Femur (tissue), 1 donor: Measurements from ENCODE around the gene KLF7.

Experiments used
- DNase-seq: peaks from one replicate; pipeline ENCODE4 v3.0.0-alpha.2; 2017

The KLF7 gene

DNA sequence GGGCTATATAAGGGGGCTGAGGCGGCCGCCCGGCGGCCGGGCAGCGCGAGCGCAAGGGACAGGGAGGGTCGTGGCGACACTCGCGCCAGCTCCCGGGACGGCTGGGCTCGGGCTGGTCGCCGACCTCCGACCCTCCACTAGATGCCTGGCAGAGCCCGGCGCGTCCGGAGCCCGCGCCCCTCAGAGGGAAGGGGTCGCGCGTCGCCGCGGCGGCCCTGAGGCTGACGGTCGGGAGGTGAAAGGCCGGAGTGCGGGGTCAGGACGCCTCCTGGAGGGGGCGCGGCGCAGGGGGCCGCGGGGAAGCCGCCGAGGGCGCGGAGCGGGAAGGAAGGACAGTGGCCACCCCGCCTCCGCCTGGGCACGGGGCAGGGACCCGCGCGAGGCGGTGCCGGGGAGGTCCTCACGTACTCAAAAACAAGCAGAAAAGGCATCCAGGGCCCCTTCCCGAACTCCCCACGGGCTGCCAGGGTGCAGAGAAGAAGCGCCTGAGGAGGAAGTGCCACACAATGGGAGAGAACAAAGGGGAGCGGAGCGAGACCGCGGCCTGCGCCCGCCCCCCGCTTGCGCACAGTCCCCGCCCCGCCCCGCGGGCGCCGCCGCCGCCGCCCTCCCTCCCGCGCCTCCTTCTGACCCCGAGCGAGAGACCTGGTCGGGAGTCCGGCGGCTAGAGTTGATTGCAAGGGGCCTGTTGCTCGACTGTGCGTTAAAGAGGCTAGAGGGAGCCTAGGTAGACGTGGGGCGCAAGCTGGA lies 776 bp upstream of the KLF7 start:
- peak; percentile 88 for DNase-seq

DNA sequence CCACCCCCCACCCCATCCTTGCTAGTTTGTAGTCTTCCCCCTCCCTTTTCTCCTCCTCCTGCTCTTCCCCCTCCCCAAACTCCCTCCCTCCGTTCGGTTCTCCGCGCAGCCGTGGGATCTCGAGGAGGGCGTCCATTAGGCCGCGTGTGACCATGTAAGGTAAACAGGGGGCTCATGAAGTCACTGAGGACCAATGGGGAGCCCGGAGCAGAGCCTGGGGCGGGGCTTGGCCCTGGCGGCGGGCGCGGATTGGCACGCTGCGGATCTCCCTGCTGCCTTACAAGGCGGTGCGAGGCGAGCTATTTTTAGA lies 246 bp upstream of the KLF7 start:
- DNase-seq, result peak; percentile 100

- peak; percentile 78 for DNase-seq
Observed at GRCh38 chr2:207164006-207164831, 1.5 kb downstream of the KLF7 start.

DNA sequence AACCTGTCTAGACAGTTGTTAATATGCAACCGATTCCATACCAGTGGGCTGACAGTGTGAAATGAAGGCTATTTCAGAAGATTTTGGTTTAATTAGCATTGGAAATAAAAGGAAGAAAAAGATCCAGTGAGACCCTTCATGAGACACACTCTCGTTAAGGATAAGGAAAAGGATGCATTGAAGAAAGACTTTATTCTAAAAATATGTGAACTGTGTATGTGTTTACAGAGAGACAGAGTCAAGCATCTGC lies 2.1 kb downstream of the KLF7 start:
- no peak for DNase-seq

- no peak for DNase-seq
Observed at GRCh38 chr2:207163053-207163755, 2.5 kb downstream of the KLF7 start.

DNA sequence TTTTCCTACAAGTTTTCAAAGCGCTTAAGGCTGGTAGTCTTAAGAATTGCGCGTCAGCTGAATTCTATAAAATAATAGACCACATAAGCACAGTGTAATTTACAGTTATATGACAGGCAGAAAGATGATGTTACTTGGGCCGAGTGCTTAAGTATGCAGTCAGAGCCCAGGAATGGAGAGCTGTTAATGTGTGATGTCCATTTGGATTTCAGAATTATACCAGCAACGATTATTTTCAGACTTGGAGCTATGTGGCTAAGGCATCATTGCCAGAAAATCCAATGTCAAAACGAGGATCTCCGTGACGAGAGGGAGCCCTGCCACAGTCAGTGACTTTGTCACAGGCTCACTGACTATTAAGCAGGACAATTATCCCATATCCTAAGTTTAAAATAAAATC lies 3.4 kb downstream of the KLF7 start:
- no peak for DNase-seq

- DNase-seq, result no peak
Observed at GRCh38 chr2:207161247-207162123, 4.3 kb downstream of the KLF7 start.

GRCh38 chr2:207160115-207160514 lies 5.6 kb downstream of the KLF7 start:
- DNase-seq, result no peak

GRCh38 chr2:207159002-207159401 lies 6.7 kb downstream of the KLF7 start:
- no peak for DNase-seq

- no peak for DNase-seq
Observed at GRCh38 chr2:207157731-207158130, 8.0 kb downstream of the KLF7 start.

DNA sequence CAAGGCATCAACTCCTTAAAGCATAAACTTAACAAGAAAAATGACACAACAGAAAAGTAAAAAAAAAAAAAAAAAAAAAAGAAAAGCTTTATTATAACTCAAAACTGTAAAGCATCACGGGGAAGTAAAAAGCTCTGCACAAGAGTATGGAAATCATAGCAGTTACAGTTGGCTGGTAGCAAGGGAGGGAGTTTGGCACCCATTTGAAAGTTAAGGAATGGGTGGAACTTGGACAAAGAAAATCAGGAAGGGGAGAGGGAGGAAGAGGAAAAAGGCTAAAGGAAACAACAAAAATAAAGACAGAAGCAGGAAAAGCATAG lies 8.6 kb downstream of the KLF7 start:
- no peak for DNase-seq

DNA sequence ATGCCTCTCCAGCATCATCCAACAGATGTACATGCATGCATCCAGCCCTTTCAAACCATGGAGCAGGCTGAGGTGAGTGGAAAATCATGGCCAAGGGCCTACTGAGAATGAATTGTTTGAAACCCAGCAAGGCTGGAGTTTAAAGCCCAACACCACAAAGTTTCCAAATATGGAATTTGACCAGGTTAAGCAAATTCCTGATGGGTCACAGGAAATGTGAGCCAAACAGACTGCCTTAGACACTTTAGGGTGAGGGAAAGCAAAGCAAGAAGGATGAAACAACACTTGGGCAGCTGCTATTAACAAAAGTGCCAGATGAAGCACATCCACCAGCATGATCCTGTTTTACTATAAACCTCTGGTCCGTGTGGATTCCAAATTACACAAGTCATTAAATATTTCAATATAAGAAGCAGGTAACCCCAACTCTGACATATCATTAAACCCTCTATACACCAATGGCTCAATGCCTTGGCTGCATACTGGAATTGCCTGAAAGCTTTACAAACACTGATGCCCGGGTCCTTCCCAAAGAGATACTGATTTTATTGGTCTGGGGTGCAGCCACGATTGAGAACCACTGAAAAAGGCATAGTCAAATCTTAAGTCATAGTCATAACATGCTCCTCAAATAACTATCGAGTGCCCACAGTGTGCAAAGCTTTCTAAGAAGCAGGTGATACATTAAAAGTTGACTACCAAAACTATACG lies 9.1 kb downstream of the KLF7 start:
- no peak for DNase-seq

DNA sequence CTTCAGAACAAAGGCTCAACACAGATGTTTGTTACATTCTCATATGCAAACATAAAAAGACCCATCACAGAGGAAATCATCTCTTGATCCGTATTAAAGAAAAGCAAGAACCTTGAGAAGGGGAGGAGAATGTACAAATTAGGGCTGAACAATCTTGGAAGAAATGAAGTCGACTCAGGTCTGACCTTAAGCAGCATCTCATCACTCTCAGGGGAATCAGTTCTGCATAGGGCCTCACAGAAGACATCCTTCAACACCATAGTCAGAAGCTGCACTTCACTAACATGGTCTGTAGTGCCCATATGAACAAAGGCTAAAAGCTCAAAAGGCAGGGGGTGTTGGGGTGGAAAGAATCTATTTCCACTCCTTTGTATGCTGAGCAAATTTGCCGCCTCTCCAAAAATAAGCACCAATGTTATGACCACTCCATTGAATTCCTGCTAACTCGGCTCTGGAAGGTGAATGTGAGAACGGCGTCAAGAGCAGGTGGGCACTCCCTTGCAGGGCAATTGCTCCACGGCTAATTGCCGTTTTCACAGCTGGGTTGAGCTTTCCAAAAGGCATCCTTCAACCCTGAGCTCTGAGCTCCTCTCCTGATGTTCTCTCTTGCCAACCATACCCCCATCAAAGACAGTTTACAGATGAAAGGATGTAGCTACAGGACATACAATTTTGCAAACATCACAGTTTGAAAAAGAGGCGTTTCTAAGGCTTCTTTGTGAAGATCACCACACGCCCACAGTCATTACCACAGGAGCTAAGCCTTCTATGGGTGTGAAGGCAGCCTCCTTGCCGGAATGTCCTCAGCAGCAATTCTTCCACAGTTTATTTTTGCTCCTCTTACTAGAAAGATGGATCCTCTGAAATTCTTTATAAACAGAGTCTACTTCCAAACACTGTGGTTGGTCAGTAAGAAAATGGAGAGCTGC lies 10.0 kb downstream of the KLF7 start:
- DNase-seq, result no peak

GRCh38 chr2:207154556-207155510 lies 10.9 kb downstream of the KLF7 start:
- DNase-seq, result no peak

- no peak for DNase-seq
Observed at GRCh38 chr2:207153266-207153975, 12.3 kb downstream of the KLF7 start.

DNA sequence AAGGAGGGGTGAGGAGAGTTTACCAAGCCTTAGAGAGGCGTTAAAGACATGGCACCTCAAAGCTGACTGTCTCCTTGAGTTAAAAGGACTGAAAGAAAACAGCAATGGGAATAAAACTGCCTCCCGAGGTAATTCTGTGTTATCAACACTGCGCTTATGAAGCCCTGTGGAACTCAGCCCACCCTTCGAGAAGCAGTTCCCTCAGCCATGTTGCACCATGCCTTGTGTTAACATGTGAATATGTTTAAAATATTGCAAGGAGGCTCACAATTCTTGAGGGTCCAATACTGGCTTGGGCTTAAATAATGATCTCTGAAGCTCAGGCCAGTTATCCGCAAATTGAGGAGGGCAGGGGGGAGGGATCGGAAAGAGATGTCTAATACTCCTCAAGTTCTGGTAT lies 14.7 kb downstream of the KLF7 start:
- no peak for DNase-seq

GRCh38 chr2:207150284-207150683 lies 15.5 kb downstream of the KLF7 start:
- no peak for DNase-seq

GRCh38 chr2:207149249-207150213 lies 16.2 kb downstream of the KLF7 start:
- no peak for DNase-seq
